HG02610 (cell line): ENCODE results near the gene ANKRD30BL.
"Not testable (repeated sequence)": the region's sequence is repeated elsewhere in the genome, so short reads cannot be mapped to it uniquely, and the experiment has no call there.

ENCODE experiments used
- ATAC-seq: cut with Tn5 transposase; IDR thresholded peaks from one replicate; pipeline ENCODE4 v1.9.1; 2021; ENCODE audit warnings: mild to moderate bottlenecking, moderate library complexity; ENCODE audit not compliant: unreplicated experiment

The ANKRD30BL gene

GRCh38 chr2:132161161-132162124, at the start of gene ANKRD30BL:
ANKRD30BL (minus strand) TSS chr2:132161952; CDS start chr2:132161705, 247 bp downstream.
- ATAC-seq: not testable (repeated sequence)

- not testable (repeated sequence) for ATAC-seq
These were observed 41.1 kb upstream of the ANKRD30BL start for GRCh38 chr2:132202866-132203265.

GRCh38 chr2:132192854-132193253, 31.1 kb upstream of the ANKRD30BL start:
- ATAC-seq: not testable (repeated sequence)

- not testable (repeated sequence) for ATAC-seq
These were observed 5.3 kb upstream of the ANKRD30BL start for GRCh38 chr2:132167100-132167499.

- ATAC-seq: not testable (repeated sequence)
These were observed 441 bp upstream of the ANKRD30BL start for GRCh38 chr2:132162125-132162660.

- not testable (repeated sequence) for ATAC-seq
These were observed 15.0 kb downstream of the ANKRD30BL start for GRCh38 chr2:132146774-132147173.
